GM18873 (cell line): ENCODE data around the gene CYP26B1.
"Not testable (repeated sequence)": the region's sequence is repeated elsewhere in the genome, so short reads cannot be mapped to it uniquely, and the experiment has no call there.

Experiments used
- ATAC-seq: cut with Tn5 transposase; IDR thresholded peaks from one replicate; pipeline ENCODE4 v1.9.1; 2021; ENCODE audit warnings: mild to moderate bottlenecking, moderate library complexity, moderate number of reproducible peaks; ENCODE audit not compliant: unreplicated experiment, low FRiP score

CYP26B1 gene

DNA sequence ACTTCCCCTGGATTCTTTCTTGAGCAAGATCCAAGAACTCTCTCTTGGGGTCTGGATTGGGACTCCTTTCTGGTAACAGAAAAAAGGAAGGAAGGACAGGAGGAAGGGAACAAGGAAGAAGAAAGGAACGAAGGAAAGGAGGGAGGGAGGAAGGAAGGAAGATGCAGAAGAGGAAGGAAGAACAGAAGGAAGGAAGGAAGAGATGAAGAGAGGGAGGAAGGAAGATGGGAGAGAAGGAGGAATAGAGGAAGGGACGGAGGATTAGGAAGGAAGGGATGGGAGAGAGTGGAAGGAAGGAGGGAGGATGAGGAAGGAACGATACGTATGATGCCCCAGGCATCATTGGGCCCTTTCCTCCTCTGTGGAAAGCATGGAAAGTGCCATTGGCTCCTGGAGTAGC, 58.6 kb downstream of the CYP26B1 start:
- no peak for ATAC-seq

DNA sequence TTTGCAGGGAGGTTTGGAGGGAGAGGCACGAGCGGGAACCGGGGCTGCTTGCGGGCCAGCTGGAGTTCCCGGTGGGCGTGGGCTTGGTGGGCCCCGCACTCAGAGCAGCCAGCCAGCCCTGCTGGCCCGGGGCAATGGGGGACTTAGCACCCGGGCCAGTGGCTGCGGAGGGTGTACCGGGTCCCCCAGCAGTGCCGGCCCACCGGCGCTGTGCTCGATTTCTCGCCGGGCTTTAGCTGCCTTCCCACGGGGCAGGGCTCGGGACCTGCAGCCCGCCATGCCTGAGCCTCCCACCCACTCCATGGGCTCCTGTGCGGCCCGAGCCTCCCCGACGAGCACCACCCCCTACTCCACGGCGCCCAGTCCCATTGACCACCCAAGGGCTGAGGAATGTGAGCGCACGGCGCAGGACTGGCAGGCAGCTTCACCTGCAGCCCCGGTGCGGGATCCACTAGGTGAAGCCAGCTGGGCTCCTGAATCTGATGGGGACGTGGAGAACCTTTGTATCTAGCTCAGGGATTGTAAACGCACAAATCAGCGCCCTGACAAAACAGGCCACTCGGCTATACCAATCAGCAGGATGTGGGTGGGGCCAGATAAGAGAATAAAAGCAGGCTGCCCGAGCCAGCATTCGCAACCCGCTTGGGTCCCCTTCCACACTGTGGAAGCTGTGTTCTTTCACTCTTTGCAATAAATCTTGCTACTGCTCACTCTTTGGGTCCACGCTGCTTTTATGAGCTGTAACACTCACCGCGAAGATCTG, 60.6 kb downstream of the CYP26B1 start:
- not testable (repeated sequence) for ATAC-seq

- no peak for ATAC-seq
Measured at GRCh38 chr2:72085513-72085912, 62.1 kb downstream of the CYP26B1 start.

- ATAC-seq, result no peak
Measured at GRCh38 chr2:72085036-72085435, 62.6 kb downstream of the CYP26B1 start.

DNA sequence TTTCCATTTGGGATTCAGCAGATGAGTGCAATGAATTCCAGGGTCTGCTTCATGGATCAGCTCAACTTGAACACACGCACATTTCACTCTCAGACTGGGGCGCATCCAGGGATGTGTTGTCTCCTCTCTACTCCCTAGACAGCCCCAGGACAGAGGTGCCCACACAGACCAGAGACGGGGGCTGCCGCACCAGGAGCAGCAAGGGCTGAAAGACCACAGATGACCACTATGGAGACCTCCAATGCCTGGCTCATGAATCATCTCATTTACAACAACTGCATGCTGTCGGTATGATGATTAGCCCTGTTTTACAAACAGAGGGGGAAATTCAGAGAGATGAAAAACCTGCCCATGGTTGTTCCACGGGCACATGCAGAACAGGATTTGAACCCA, 63.1 kb downstream of the CYP26B1 start:
- ATAC-seq, result no peak

DNA sequence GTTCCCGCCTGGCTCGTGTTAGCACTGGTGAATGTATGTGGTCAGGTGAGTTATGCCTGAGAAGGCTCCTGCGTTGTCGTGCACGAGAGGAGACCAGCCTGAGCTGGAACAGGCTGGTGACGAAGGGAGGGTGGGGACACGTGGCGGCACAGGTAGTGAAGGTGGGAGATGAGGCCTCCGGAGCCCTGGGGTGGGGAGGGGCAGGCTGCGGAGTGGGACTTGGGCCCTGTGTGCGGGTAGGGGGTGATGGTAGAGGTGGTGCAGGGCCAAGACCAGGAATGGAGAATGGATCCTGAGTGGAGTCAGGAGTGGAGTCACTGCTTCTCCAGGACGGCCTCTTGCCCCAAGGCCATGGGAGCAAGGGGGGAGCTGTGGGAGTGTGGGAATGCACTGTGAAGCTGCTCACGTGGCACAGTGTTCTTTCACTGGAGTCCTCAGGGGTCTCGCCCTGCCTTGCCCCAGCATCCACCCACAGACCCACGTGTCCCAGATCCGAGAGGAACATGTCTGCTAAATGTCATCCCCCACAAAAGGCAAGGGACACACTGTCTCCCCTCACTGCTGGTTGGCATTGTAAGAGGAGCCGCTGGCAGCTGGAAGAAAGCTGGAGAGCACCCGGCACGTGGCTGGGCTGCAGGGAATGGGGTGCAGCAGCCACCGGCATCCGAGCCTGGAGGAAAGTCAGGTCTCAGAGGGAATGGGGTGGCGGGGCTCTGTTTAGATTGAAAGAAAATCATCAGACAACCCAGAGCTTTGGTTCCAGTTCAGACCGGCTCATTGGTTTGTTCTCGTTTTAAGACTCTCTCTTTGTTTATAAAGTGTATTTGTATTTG, 63.7 kb downstream of the CYP26B1 start:
- no peak for ATAC-seq

- ATAC-seq, result no peak
Measured at GRCh38 chr2:72082887-72083286, 64.8 kb downstream of the CYP26B1 start.

DNA sequence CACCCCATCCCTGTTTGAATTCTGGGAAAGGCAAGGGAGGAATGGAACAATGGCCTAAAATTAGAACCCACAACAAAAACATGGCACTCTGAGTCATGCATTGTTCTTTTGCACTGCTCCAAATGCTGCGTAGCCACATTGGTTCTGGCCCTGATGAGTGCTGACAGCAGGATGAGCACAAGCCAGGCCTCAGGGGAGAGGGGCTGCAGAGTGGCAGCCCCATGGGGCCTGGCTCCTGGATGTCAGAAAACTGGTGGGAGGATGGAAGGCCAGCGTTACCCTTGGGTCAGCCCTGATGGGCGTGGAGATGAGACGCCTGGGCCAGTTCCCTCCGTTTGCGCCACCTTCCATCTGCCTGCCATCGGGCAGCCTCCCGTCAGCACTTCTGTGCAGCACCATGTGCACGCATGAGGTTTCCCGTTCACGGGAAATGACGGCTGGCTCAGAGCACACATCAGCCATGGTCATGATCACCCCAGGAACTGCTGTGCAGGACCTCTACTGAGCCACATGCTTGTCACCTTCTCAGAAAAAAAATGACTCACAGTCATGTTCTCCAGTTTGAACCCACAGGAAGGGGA, 65.6 kb downstream of the CYP26B1 start:
- no peak for ATAC-seq

- no peak for ATAC-seq
Measured at GRCh38 chr2:72081451-72081850, 66.2 kb downstream of the CYP26B1 start.

DNA sequence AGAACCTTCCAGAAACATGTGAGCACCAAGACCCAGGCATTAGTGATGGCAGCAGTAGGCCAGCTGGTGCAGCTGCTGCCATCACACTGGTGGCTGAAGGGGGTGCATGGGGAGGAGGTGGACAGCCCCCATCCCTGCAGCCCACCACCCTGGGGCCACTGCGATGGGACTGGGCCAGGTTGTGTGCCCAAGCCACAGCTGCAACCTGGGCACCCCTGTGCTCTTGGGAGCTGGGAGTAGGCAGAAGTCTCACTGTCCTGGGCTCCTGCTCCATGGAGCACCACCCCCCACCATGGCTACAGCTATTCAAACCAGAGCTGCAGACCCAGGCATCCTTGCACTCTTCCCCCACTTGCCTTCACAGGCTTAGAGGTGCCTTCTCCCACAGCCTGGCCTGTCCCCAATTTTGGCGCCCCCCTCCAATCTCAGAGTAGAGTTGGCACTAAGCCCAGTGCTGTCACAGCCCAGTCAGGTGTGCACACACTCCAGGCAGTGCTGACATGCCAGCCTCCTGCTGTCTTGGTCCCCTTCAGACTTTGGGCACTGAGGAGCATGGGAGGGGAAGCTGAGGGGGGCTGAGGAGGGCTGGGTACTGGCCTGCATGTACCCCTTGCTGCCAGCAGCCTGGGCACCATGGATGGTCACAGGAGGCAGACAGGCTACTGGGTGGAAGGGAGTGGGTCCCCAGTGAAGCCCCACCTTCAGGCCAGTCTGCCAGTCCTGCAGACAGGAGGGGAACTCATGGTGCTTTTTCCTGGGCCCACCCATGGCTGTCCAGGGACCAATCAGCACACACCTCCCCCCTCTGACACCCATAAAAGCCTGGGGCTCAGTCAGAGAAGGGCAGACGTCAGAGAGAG, 67.1 kb downstream of the CYP26B1 start:
- ATAC-seq, result no peak
